HepG2 (cell line): ENCODE results near the gene PIM1. TPM values are rescaled to one million over a fixed set of nuclear protein-coding genes. Genes with fewer than 3 reads are reported as not detected.

Experiments
- IRX3 ChIP-seq: sonication (generic); formaldehyde crosslinking; IDR thresholded peaks from 2 replicates; pipeline ENCODE4 v1.8.1; 2023; ENCODE audit warnings: mild to moderate bottlenecking, low read depth, missing genetic modification reagents, borderline replicate concordance
- LBX2 ChIP-seq: sonication (generic); formaldehyde crosslinking; IDR thresholded peaks from 2 replicates; pipeline ENCODE4 v1.5.0; 2020; ENCODE audit warnings: missing genetic modification reagents, mild to moderate bottlenecking, borderline replicate concordance
- SNAI1 ChIP-seq: sonication (generic); formaldehyde crosslinking; IDR thresholded peaks from 2 replicates; pipeline ENCODE4 v1.5.0; 2020; ENCODE audit warnings: mild to moderate bottlenecking, missing genetic modification reagents, borderline replicate concordance
- ZBTB40 ChIP-seq, 2 experiments: fragments of 450-650 bp in 1 of 2; sonication (generic) in 1 of 2; formaldehyde crosslinking in 1 of 2; IDR thresholded peaks; 2 replicates each; pipeline versions ENCODE4 v1.6.1 to v1.8.0; 2016 to 2022; ENCODE audit warnings: antibody characterized with exemption in 1 of 2, mild to moderate bottlenecking in 1 of 2, missing genetic modification reagents in 1 of 2
- ZMYM4 ChIP-seq: sonication (generic); formaldehyde crosslinking; IDR thresholded peaks from 2 replicates; pipeline ENCODE4 v1.8.1; 2023; ENCODE audit warnings: mild to moderate bottlenecking, missing genetic modification reagents
- ZNF235 ChIP-seq: sonication (generic); formaldehyde crosslinking; IDR thresholded peaks from 2 replicates; pipeline ENCODE4 v1.8.1; 2023; ENCODE audit warnings: mild to moderate bottlenecking, missing genetic modification reagents, borderline replicate concordance
- ZNF407 ChIP-seq: sonication (generic); formaldehyde crosslinking; IDR thresholded peaks from one replicate; pipeline ENCODE4 v1.5.1; 2020; ENCODE audit warnings: mild to moderate bottlenecking, missing genetic modification reagents; ENCODE audit errors: not compliant biosample characterization
- ZNF430 ChIP-seq: sonication (generic); formaldehyde crosslinking; IDR thresholded peaks from 2 replicates; pipeline ENCODE4 v1.9.0; 2021; ENCODE audit warnings: mild to moderate bottlenecking, missing genetic modification reagents
- ZNF737 ChIP-seq: sonication (generic); formaldehyde crosslinking; IDR thresholded peaks from 2 replicates; pipeline ENCODE4 v1.5.0; 2020; ENCODE audit warnings: missing genetic modification reagents, mild to moderate bottlenecking, borderline replicate concordance
- polyA plus RNA-seq, 8 experiments: library from polyadenylated mRNA; depleted of rRNA in 3 of 8; stranded (reverse) in 7 of 8; unstranded in 1 of 8; fragments of >200 nt; fragmentation: Illumina TruSeq in 4 of 8; extraction: Trizol in 4 of 8; gene quantifications; 2 replicates each; pipeline versions ENCODE4 v1.2.1 to v1.2.3, GENCODE V29; 2011 to 2016; ENCODE audit warnings: low read depth in 4 of 8, missing spikeins in 1 of 8, mixed read lengths in 1 of 8; ENCODE audit not compliant: insufficient read depth in 1 of 8
- total RNA-seq, 5 experiments: library from RNA; depleted of rRNA; stranded (reverse); fragments of >200 nt; fragmentation: Illumina TruSeq; extraction: Trizol; gene quantifications; 2 replicates each; pipeline ENCODE4 v1.2.3, GENCODE V29; 2016; ENCODE audit warnings: low read depth in 1 of 5

PIM1 gene
- total and polyA plus RNA-seq, 2 of the 13 experiments (the other 11 are each of a cell fraction or from before 2014, with no cell fraction given), result 29.4 to 117 TPM

- TF ChIP-seq SNAI1 (CRISPR knock-in tag) (peak; percentile 24; the same call in 1 of the 2 replicates), ZNF737 (CRISPR knock-in tag) (peak; percentile 61; the same call in 1 of the 2 replicates), ZNF407 (CRISPR knock-in tag) (peak; percentile 42), ZMYM4 (CRISPR knock-in tag) (no peak; the same call in 1 of the 2 replicates), ZNF235 (no peak), ZBTB40 (IDR thresholded peaks at IDR 0.05) (no peak), ZBTB40 (CRISPR knock-in tag; IDR thresholded peaks at IDR 0.05) (peak; percentile 17; the same call in 1 of the 2 replicates), IRX3 (CRISPR knock-in tag) (no peak), LBX2 (CRISPR knock-in tag) (peak; percentile 50; the same call in 1 of the 2 replicates), ZNF430 (CRISPR knock-in tag) (peak; percentile 81)
Observed at GRCh38 chr6:37171201-37171969, 1.4 kb downstream of the PIM1 start (continued).
